Measurements from ENCODE around the gene SHROOM4. TPM values are rescaled to one million over a fixed set of nuclear protein-coding genes. Genes with fewer than 3 reads are reported as not detected.

The SHROOM4 gene
- total RNA-seq, 2 donors from 2014 or later, result 1.6 to 2.6 TPM

- DNase-seq (peak in 3 of 4 donors; percentile 19 to 54 (median 30)), ATAC-seq (no peak)
- Histone ChIP-seq H3K4me3 (no peak overlapping the region), H3K36me3 (replicated peaks in 1 of 2; ENCODE audit: insufficient read depth in 1 of 2, low read depth in 2 of 2) (no peaks in the 10 kb centered on the region), H3K4me1 (peaks cover 8% of the 10 kb centered on the region), H3K27ac (no peak overlapping the region), H3K27me3 (no peaks in the 10 kb centered on the region), H3K9me3 (no peaks in the 10 kb centered on the region)
- WGBS, 2 donors, result 34 to 39% methylated on average over 8 of the region's 8 CpGs
- intact Hi-C loops (cut with DNase I), result no loop called here
- TF ChIP-seq CTCF (IDR thresholded peaks at IDR 0.05), result no peak
These were observed 198.3 kb downstream of the SHROOM4 start for GRCh38 chrX:50615570-50616158.

GRCh38 chrX:50614460-50614859 is 199.5 kb downstream of the SHROOM4 start:
- Histone ChIP-seq H3K9me3 (no peaks in the 10 kb centered on the region), H3K4me3 (no peak overlapping the region), H3K27me3 (no peaks in the 10 kb centered on the region), H3K27ac (no peak overlapping the region), H3K36me3 (replicated peaks in 1 of 2; ENCODE audit: insufficient read depth in 1 of 2, low read depth in 2 of 2) (no peaks in the 10 kb centered on the region), H3K4me1 (peaks cover 8% of the 10 kb centered on the region)
- WGBS, 2 donors, result 82% methylated on average over 1 of the region's 1 CpG
- intact Hi-C loops (cut with DNase I), result no loop called here
- DNase-seq (no peak), ATAC-seq (no peak)
- no peak for TF ChIP-seq CTCF (IDR thresholded peaks at IDR 0.05)
- no peak for TF ChIP-seq POLR2A (IDR thresholded peaks at IDR 0.05)

- Histone ChIP-seq H3K27me3 (no peaks in the 10 kb centered on the region), H3K4me1 (peaks cover 8% of the 10 kb centered on the region), H3K27ac (no peak overlapping the region), H3K9me3 (no peaks in the 10 kb centered on the region), H3K4me3 (no peak overlapping the region), H3K36me3 (replicated peaks in 1 of 2; ENCODE audit: insufficient read depth in 1 of 2, low read depth in 2 of 2) (no peaks in the 10 kb centered on the region)
- DNase-seq, result no peak
- no peak for ATAC-seq
- no peak for TF ChIP-seq CTCF (IDR thresholded peaks at IDR 0.05)
- 58 to 64% methylated on average over 2 of the region's 2 CpGs for whole genome bisulfite sequencing, 2 donors
- intact Hi-C loops (cut with DNase I), result no loop called here
These were observed 200.1 kb downstream of the SHROOM4 start for GRCh38 chrX:50613846-50614245.

- no peak for DNase-seq
- intact Hi-C loops (cut with DNase I), result no loop called here
- Histone ChIP-seq H3K4me1 (no peaks in the 10 kb centered on the region), H3K4me3 (no peak overlapping the region), H3K9me3 (no peaks in the 10 kb centered on the region), H3K27me3 (no peaks in the 10 kb centered on the region), H3K36me3 (replicated peaks in 1 of 2; ENCODE audit: insufficient read depth in 1 of 2, low read depth in 2 of 2) (no peaks in the 10 kb centered on the region), H3K27ac (no peak overlapping the region)
- ATAC-seq, result no peak
- no peak for TF ChIP-seq POLR2A (IDR thresholded peaks at IDR 0.05)
- no peak for TF ChIP-seq CTCF (IDR thresholded peaks at IDR 0.05)
These were observed 204.2 kb downstream of the SHROOM4 start for GRCh38 chrX:50609796-50610195.

GRCh38 chrX:50606300-50606950 is 207.6 kb downstream of the SHROOM4 start:
- TF ChIP-seq CTCF (IDR thresholded peaks at IDR 0.05) (no peak), POLR2A (IDR thresholded peaks at IDR 0.05) (no peak)
- Histone ChIP-seq H3K27ac (no peak overlapping the region), H3K4me1 (no peaks in the 10 kb centered on the region), H3K9me3 (no peaks in the 10 kb centered on the region), H3K27me3 (no peaks in the 10 kb centered on the region), H3K36me3 (replicated peaks in 1 of 2; ENCODE audit: insufficient read depth in 1 of 2, low read depth in 2 of 2) (no peaks in the 10 kb centered on the region), H3K4me3 (no peak overlapping the region)
- ATAC-seq (no peak), DNase-seq (no peak)
- intact Hi-C loops (cut with DNase I), result no loop called here
- 50 to 56% methylated on average over 3 of the region's 3 CpGs for WGBS, 2 donors

All from body of pancreas (tissue), 4 donors.